Fibroblast of skin of right quadriceps (primary cell): ENCODE data around the gene UST.
"Not testable (repeated sequence)": the region's sequence is repeated elsewhere in the genome, so short reads cannot be mapped to it uniquely, and the experiment has no call there.

ENCODE experiments used
- DNase-seq: peaks from one replicate; pipeline ENCODE4 v3.0.0-alpha.2; 2013

The UST gene

DNA sequence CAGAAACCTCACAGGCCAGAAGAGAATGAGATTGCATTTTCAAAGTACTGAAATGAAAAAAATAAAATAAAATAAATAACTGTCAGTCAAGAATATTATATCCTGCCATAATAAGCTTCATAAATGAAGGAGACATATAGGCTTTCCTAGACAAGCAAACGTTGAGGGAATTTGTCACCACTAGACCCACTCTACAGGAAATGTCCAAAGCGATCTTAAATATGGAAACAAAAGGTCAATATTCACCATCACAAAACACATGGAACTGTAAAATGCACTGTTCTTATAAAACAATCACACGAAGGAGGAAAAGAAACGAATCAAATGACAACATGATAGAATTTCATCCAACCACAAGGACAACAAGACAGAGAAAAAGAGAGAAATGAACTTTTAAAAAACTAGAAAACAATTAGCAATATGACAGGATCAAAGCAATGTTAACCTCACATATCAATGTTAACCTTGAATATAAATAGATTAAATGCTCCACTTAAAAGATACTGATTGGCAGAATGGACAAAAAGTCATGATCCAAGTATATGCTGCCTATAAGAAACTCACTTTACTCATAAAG is 352.0 kb downstream of the UST start:
- DNase-seq = no peak

DNA sequence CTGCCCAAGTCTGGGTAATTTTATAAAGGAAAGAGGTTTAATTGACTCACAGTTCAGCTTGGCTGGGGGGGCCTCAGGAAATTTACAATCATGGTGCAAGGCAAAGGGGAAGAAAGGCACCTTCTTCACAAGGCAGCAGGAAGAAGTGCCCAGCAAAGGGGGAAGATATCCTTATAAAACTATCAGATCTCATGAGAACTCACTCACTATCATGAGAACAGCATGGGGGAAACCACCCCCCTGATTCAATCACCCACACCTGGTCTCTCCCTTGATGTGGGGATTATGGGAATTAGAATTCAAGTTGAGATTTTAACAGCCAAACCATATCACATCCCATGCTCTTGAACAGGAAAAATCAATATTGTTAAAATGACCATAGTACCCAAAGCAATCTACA is 355.5 kb downstream of the UST start:
- no peak for DNase-seq

DNA sequence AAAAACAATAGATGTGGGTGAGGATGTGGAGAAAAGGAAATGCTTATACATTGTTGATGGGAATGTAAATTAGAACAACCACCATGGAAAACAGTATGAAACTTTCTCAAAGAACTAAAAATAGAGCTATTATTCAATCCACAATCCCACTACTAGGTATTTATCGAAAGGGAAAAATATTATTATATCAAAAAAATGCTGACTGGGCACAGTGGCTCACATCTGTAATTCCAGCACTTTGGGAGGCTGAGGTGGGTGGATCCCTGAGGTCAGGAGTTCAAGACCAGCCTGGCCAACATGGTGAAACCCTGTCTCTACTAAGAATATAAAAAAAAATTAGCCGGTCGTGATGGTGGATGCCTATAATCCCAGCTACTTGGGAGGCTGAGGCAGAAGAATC is 357.1 kb downstream of the UST start:
- DNase-seq = not testable (repeated sequence)

DNA sequence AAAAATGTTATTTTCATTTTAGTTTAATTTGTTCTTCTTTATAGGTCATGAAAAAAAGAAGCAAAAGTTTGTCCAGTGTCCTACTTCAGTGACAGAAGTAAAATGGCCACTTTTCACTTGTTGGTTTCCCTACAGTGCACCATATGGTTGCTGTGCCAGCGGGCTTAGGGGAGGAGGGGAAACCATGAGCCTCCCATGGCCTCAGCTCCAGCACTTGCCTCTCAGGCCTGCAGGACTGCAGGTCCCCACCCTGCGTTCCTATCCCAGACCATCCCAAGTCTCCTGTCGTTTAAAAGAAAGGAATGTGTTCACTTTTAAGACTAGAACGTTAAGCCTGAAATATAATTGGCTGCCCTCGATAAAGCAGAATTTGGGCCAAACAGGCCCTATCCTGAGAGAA is 360.7 kb downstream of the UST start:
- DNase-seq = no peak

GRCh38 chr6:149108038-149108748 is 361.4 kb downstream of the UST start:
- no peak for DNase-seq

DNA sequence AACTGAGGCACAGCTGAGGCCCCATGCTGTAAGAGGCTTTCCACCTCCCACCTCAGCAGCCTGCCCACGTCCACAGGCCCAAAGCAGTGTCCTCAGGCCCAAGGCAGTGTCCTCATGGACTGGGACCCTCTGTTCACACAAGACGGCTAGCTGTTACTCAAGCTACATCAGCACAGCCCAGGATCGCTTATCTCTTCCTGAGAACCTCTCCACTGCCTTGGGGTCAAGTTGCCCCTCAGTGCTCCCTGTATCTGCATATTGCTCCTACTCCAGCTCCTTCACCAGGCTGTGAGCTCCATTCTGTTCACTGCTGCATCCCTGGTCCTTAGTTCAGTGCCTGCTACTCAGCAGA is 361.9 kb downstream of the UST start:
- no peak for DNase-seq

DNA sequence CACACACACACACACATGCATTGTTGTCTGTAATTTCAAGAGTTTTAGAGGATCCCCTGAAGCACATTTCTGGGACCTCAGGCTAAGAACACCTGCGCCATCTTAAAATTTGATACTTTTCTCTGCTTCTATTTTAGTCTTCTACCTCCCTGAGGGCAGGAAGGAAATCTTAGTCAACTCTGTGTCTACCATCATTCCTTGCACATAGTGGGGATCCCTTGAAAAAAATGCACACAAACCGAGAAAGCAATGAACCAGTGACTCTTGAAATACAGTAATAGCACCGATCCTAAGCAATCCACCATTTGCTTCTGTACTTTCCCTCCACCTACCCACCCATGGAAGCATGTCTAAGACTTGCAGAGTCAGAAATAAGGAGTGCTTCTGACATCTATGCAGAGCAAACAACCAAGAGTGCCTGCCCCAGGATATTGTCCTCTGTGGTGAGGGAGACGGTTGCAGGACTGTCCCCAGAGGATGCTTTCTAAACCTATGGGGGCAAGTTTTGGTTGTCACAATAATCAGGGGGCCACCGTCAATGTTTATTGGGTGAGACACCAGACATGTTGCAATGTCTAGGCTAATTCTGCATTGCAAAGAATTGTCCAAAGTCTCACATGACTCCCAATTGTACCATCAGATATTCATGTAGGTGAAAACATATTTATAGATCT is 362.7 kb downstream of the UST start:
- DNase-seq = no peak

- DNase-seq = no peak
Measured at GRCh38 chr6:149111556-149112115, 364.8 kb downstream of the UST start.

GRCh38 chr6:149112976-149113375 is 366.1 kb downstream of the UST start:
- no peak for DNase-seq

DNA sequence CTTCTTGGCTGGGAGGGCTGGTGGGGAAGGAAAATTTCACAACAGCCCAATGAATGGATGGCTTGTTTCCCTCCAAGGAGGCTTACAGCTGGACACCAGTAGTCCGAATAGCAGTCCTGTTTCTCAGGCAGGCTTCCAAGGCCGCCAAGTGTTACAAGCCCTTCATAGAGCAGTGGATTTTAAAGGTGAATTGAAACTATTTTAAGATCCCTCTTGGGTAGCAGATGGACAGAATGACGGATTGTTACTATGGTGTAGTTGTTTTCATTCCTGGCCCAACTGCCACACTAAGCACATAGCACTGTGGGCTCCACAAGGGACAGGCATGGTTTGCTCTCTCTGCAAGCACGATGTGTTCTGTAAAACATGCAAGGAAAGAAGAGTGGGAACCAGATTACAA is 367.3 kb downstream of the UST start:
- DNase-seq = no peak

DNA sequence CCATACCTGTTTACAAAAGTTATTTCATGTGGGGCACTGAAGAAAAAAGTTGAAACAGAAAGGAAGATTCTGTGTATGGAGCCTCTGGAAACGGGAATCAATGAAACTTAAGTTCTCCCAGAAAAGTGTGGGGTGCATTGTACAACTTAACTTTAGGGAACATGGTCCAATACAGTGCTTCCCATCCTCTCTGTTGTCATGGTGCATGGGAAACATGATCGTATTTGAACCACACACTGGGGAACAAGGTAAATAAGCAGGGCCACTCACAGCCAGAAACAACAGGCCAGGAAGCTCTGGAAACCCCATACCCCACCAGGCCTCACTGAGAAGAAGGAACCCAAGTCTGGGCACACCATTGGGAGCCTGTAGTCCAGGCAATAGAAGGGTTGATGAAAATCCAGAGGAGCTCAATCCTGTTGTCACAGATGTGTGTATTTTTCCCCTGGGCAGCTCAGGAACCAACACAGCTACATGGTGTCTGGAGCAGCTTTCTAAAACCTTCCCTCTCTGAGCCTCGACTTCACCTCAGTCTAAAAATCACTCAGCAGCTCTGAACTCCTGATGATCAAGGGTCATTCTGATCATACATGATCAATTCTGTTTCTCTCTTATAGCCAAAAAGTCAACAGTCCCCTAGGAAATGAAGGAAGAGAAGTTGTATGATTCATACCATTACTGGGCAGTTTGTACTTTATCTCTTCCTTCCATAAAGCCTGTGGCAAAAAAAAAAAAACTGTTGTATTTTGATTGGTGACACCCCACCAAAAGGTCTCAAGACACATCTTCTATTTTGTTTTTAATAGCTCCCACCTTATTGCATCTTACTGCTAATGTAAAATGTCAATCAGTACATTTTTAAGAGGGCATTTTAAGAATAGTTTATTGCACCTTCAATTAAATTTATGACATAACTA is 372.2 kb downstream of the UST start:
- no peak for DNase-seq

- no peak for DNase-seq
Measured at GRCh38 chr6:149122850-149123821, 376.3 kb downstream of the UST start.

- DNase-seq = no peak
Measured at GRCh38 chr6:149125309-149125708, 378.5 kb downstream of the UST start.
